Measurements from ENCODE around the gene IL4.

DNA sequence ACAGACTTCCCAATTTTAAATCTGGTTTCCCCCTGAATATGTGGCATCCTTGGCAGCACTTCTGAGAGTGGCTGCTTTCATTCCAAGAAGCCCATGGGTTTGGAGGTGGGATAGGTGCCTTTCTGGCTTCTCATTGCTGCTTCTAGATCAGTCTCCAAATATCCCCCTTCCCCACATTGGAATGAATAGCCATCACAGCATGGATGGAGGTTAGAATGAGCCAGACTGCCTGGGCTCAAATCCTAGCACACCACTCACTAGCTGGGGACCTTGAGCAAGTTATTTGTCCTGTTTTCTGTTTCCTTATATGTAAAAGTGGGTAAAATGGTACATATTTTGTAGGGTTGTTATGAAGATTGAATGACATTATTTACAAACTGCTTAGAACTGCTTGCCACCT lies 29.6 kb upstream of the IL4 start:
- TF ChIP-seq, protein P1, sequence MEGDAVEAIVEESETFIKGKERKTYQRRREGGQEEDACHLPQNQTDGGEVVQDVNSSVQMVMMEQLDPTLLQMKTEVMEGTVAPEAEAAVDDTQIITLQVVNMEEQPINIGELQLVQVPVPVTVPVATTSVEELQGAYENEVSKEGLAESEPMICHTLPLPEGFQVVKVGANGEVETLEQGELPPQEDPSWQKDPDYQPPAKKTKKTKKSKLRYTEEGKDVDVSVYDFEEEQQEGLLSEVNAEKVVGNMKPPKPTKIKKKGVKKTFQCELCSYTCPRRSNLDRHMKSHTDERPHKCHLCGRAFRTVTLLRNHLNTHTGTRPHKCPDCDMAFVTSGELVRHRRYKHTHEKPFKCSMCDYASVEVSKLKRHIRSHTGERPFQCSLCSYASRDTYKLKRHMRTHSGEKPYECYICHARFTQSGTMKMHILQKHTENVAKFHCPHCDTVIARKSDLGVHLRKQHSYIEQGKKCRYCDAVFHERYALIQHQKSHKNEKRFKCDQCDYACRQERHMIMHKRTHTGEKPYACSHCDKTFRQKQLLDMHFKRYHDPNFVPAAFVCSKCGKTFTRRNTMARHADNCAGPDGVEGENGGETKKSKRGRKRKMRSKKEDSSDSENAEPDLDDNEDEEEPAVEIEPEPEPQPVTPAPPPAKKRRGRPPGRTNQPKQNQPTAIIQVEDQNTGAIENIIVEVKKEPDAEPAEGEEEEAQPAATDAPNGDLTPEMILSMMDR (IDR thresholded peaks at IDR 0.05; ENCODE audit: insufficient read depth, low read length, poor library complexity, severe bottlenecking), result no peak
- TF ChIP-seq EZH2phosphoT487 (conservative IDR thresholded peaks at IDR 0.05; ENCODE audit: low read length), result no peak

Measured in SU-DHL-6 (cell line).